Esophagus muscularis mucosa (tissue), 4 donors: ENCODE results near the gene PC.

ENCODE experiments used
- CTCF ChIP-seq, 3 experiments: fragments of 200-600 bp in 2 of 3; fragments of 450-650 bp in 1 of 3; sonication (generic) in 2 of 3; IDR thresholded peaks; one replicate each; pipeline ENCODE4 v1.5.1; 2017 to 2019; ENCODE audit warnings: antibody characterized with exemption in 3 of 3, mild to moderate bottlenecking in 2 of 3, moderate library complexity in 1 of 3
- EP300 ChIP-seq: sonication (generic); formaldehyde crosslinking; IDR thresholded peaks from one replicate; pipeline ENCODE4 v1.6.1; 2017; ENCODE audit warnings: antibody characterized with exemption
- POLR2A ChIP-seq: fragments of 450-650 bp; IDR thresholded peaks from one replicate; pipeline ENCODE4 v1.6.1; 2017; ENCODE audit warnings: antibody characterized with exemption, moderate library complexity, mild to moderate bottlenecking, low read depth
- POLR2AphosphoS5 ChIP-seq, 2 donors: sonication (generic); formaldehyde crosslinking; IDR thresholded peaks; one replicate each; pipeline ENCODE4 v1.6.1; 2017; ENCODE audit warnings: antibody characterized with exemption in 2 of 2

GRCh38 chr11:66910016-66910415 is 48.2 kb downstream of the PC start:
- TF ChIP-seq CTCF (IDR thresholded peaks at IDR 0.05) (no peak), POLR2A (no peak), POLR2AphosphoS5 (IDR thresholded peaks at IDR 0.05) (no peak), EP300 (no peak)
